ENCODE data around the gene C19orf73.
A peak's percentile ranks its signal among the peaks of the same experiment; 100 is the strongest.

Gene C19orf73

GRCh38 chr19:49135686-49136085, 16.7 kb upstream of the C19orf73 start:
- TF ChIP-seq ZFX (IDR thresholded peaks at IDR 0.05; ENCODE audit: borderline replicate concordance) = no peak
- TF ChIP-seq, protein P1, sequence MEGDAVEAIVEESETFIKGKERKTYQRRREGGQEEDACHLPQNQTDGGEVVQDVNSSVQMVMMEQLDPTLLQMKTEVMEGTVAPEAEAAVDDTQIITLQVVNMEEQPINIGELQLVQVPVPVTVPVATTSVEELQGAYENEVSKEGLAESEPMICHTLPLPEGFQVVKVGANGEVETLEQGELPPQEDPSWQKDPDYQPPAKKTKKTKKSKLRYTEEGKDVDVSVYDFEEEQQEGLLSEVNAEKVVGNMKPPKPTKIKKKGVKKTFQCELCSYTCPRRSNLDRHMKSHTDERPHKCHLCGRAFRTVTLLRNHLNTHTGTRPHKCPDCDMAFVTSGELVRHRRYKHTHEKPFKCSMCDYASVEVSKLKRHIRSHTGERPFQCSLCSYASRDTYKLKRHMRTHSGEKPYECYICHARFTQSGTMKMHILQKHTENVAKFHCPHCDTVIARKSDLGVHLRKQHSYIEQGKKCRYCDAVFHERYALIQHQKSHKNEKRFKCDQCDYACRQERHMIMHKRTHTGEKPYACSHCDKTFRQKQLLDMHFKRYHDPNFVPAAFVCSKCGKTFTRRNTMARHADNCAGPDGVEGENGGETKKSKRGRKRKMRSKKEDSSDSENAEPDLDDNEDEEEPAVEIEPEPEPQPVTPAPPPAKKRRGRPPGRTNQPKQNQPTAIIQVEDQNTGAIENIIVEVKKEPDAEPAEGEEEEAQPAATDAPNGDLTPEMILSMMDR (IDR thresholded peaks at IDR 0.05) = no peak

GRCh38 chr19:49133621-49134454, 14.9 kb upstream of the C19orf73 start:
- TF ChIP-seq ZFX (IDR thresholded peaks at IDR 0.05; ENCODE audit: borderline replicate concordance) = no peak

More at GRCh38 chr19:49135686-49136085, 16.7 kb upstream of the C19orf73 start:
- peak overlapping the region; percentile 84 for H3K27ac ChIP-seq

DNA sequence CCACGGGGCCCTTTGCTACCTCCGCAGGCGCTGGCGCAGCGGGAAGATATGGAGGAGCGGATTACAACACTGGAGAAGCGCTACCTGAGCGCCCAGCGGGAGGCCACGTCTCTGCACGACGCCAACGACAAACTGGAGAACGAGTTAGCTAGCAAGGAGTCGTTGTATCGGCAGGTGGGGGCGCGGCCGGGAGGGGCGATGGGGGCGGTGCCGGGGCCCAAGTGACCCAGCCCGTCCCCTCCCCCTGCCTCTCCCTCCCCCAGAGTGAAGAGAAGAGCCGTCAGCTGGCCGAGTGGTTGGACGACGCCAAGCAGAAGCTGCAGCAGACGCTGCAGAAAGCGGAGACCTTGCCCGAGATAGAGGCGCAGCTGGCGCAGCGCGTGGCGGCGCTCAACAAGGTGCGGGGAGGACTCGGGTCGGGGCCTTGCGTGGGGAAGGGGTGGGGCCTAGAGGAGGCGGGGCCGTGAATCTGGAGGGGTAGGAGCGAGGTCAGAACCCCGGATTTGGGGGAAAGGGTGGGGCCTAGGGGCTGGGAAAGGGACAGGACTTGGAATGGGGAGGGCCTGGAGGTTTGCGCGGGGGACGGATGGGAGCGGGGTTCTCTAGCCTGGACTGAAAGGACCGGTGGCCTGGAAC, 14.1 kb upstream of the C19orf73 start:
- TF ChIP-seq, protein P1 (IDR thresholded peaks at IDR 0.05) = no peak
- TF ChIP-seq ZFX (IDR thresholded peaks at IDR 0.05; ENCODE audit: borderline replicate concordance) = no peak
- H3K27ac ChIP-seq = peak overlapping the region; percentile 84

More at GRCh38 chr19:49133621-49134454, 14.9 kb upstream of the C19orf73 start:
- H3K27ac ChIP-seq = peak overlapping the region; percentile 84

DNA sequence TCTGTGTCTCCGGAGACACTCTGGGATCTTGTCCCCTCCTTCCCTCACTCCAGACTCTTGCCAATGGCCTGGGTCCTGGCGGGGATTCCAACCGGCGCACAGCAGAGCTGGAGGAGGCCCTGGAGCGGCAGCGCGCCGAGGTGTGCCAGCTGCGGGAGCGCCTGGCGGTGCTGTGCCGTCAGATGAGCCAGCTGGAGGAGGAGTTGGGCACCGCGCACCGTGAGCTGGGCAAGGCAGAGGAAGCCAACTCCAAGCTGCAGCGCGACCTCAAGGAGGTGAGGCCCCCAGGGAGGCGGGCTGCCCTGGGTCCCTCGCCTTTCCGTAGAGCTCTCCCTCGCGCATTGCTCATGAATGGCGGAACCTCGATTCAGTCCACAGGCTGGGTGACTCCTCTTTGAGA, 11.4 kb upstream of the C19orf73 start:
- TF ChIP-seq, protein P1 (IDR thresholded peaks at IDR 0.05) = no peak
- TF ChIP-seq ZFX (IDR thresholded peaks at IDR 0.05; ENCODE audit: borderline replicate concordance) = no peak
- peak overlapping the region; percentile 99 for H3K27ac ChIP-seq

- TF ChIP-seq, protein P1 (IDR thresholded peaks at IDR 0.05) = no peak
- TF ChIP-seq ZFX (IDR thresholded peaks at IDR 0.05; ENCODE audit: borderline replicate concordance) = no peak
- peak overlapping the region; percentile 99 for H3K27ac ChIP-seq
These were observed 10.3 kb upstream of the C19orf73 start for GRCh38 chr19:49129238-49129583.

GRCh38 chr19:49128545-49129237, 9.7 kb upstream of the C19orf73 start:
- peak overlapping the region; percentile 99 for H3K27ac ChIP-seq
- TF ChIP-seq ZFX (IDR thresholded peaks at IDR 0.05; ENCODE audit: borderline replicate concordance) = no peak
- TF ChIP-seq, protein P1 (IDR thresholded peaks at IDR 0.05) = no peak

DNA sequence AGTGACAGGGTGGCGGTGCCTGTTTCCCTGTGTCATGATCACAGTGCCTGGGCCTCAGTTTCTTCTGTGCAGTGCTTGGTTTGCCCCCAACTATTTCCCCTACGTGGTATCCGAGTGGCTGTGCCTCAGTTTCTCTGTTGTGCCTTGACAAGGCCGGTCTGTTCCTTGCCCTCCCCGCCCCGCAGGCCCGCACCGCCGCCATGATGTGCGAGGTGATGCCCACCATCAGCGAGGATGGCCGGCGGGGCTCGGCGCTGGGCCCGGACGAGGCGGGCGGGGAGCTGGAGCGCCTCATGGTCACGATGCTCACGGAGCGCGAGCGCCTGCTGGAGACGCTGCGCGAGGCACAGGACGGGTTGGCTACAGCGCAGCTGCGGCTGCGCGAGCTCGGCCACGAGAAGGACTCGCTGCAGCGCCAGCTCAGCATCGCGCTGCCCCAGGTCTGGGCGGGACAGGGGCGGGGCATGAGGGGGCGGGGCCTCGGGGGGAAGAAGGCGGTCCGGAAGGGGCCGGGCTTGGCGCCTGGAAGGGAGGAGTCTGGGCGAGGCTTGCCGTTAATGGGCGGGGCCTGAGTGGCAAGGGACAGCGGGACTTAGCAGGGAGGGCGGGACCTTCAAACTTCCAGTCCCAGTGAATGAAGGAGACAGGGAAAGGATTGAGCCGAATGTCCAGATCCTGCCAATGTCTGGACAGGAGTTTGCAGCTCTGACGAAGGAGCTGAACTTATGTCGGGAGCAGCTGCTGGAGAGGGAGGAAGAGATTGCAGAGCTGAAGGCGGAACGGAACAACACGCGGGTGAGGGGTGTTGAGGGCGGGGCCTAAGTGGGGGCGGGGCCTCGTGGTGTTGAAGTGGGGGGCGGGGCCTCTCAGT, 9.0 kb upstream of the C19orf73 start:
- H3K27ac ChIP-seq = peak overlapping the region; percentile 99
- no peak for TF ChIP-seq ZFX (IDR thresholded peaks at IDR 0.05; ENCODE audit: borderline replicate concordance)
- TF ChIP-seq, protein P1 (IDR thresholded peaks at IDR 0.05) = peak; percentile 22

DNA sequence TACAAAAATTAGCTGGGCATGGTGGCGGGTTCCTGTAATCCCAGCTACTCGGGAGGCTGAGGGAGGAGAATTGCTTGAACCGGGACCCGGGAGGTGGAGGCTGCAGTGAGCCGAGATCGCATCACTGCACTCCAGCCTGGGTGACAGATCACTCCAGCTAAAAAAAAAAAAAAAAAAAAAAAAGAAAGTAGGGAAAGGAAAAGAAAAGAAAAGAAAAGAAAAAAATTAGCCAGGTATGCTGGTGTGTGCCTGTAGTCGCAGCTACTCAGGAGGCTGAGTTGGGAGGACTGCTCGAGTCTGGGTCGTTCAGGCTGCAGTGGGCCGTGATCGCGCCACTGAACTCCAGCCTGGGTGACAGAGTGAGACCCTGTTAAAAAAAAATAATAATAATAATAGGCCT, 8.3 kb upstream of the C19orf73 start:
- peak overlapping the region; percentile 99 for H3K27ac ChIP-seq

Data from 22Rv1 (cell line).